Cardiac septum (tissue), 1 donor: ENCODE measurements around the gene CACNA1C. TPM values are rescaled to one million over a fixed set of nuclear protein-coding genes. Genes with fewer than 3 reads are reported as not detected.

Experiments
- DNase-seq: peaks from one replicate; pipeline ENCODE4 v3.0.0-alpha.2; 2020; ENCODE audit warnings: low spot score
- intact Hi-C: fragments of 100-400 bp; cut with DNase I; formaldehyde crosslinking; loops from one replicate; pipeline ENCODE4 v1.14.0; 2022
- total RNA-seq: library from RNA; stranded (reverse); fragmentation: NEBNext Ultra II Directional; extraction: Animal tissue kit (Norgen Biotek cat#: 25700); gene quantifications from one replicate; pipeline ENCODE4 v1.2.1, GENCODE V29; 2021
- donor health status: DM: no; HTN: no; CAD: no.

Gene CACNA1C
- total RNA-seq, 1 donor from 2014 or later = 182 TPM

GRCh38 chr12:2547273-2548044 lies 494.7 kb downstream of the CACNA1C start:
- intact Hi-C loops = no loop called here
- no peak for DNase-seq

- no peak for DNase-seq
- intact Hi-C loops = no loop called here
Observed at GRCh38 chr12:2548081-2548480, 495.3 kb downstream of the CACNA1C start.

- intact Hi-C loops = no loop called here
- DNase-seq = no peak
Observed at GRCh38 chr12:2550561-2551411, 498.0 kb downstream of the CACNA1C start.

GRCh38 chr12:2551412-2551900 lies 498.7 kb downstream of the CACNA1C start:
- no peak for DNase-seq
- intact Hi-C loops = no loop called here

- no peak for DNase-seq
- intact Hi-C loops = no loop called here
Observed at GRCh38 chr12:2552000-2552756, 499.4 kb downstream of the CACNA1C start.

GRCh38 chr12:2553388-2554126 lies 500.8 kb downstream of the CACNA1C start:
- DNase-seq = no peak
- intact Hi-C loops = no loop called here

- no peak for DNase-seq
Observed at GRCh38 chr12:2555487-2556082, 502.8 kb downstream of the CACNA1C start.

GRCh38 chr12:2557597-2557996 lies 504.8 kb downstream of the CACNA1C start:
- intact Hi-C loops = no loop called here

More at GRCh38 chr12:2555487-2556082, 502.8 kb downstream of the CACNA1C start:
- intact Hi-C loops = no loop called here

GRCh38 chr12:2559931-2560330 lies 507.1 kb downstream of the CACNA1C start:
- no peak for DNase-seq
- intact Hi-C loops = no loop called here

More at GRCh38 chr12:2557597-2557996, 504.8 kb downstream of the CACNA1C start:
- DNase-seq = no peak

- DNase-seq = no peak
- intact Hi-C loops = no loop called here
Observed at GRCh38 chr12:2560356-2560755, 507.6 kb downstream of the CACNA1C start.

- DNase-seq = no peak
- intact Hi-C loops = no loop called here
Observed at GRCh38 chr12:2561367-2561766, 508.6 kb downstream of the CACNA1C start.

- intact Hi-C loops = no loop called here
Observed at GRCh38 chr12:2562400-2562799, 509.6 kb downstream of the CACNA1C start.

GRCh38 chr12:2563709-2564108 lies 510.9 kb downstream of the CACNA1C start:
- no peak for DNase-seq
- intact Hi-C loops = no loop called here

More at GRCh38 chr12:2562400-2562799, 509.6 kb downstream of the CACNA1C start:
- no peak for DNase-seq

- intact Hi-C loops = no loop called here
- DNase-seq = no peak
Observed at GRCh38 chr12:2566161-2566560, 513.4 kb downstream of the CACNA1C start.

- intact Hi-C loops = no loop called here
- no peak for DNase-seq
Observed at GRCh38 chr12:2567711-2568110, 514.9 kb downstream of the CACNA1C start.

- intact Hi-C loops = no loop called here
- DNase-seq = no peak
Observed at GRCh38 chr12:2570562-2570961, 517.8 kb downstream of the CACNA1C start.

- intact Hi-C loops = no loop called here
Observed at GRCh38 chr12:2574355-2574935, 521.7 kb downstream of the CACNA1C start.

GRCh38 chr12:2575245-2575644 lies 522.5 kb downstream of the CACNA1C start:
- DNase-seq = peak; percentile 56
- intact Hi-C loops = no loop called here

More at GRCh38 chr12:2574355-2574935, 521.7 kb downstream of the CACNA1C start:
- peak; percentile 38 for DNase-seq
